Activated CD8-positive, alpha-beta memory T cell treated with anti-CD3 and anti-CD28 coated beads, Interleukin-2, amount 50 U/mL, for 24 hours (primary cell): ENCODE data around the gene ARF4.

ENCODE experiments used
- DNase-seq: peaks from one replicate; pipeline ENCODE4 v3.0.0-alpha.2; 2020; ENCODE audit errors: extremely low read depth

Gene ARF4

DNA sequence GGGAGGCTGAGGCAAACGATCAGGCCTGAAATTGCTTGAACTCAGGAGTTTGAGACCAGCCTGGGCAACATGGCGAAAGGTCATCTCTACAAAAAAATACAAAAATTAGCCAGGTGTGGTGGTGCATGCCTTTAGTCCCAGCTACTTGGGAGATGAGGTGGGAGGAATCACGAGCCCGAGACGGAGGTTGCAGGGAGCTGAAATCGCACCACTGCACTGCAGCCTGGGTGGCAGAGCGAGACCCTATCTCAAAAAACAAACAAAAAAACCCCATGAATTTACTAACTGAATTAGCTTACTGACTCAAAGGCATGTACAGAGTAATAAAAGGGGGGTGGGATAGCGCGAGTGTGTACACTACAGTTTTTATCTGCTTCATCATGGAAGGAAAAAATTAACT lies 19.3 kb downstream of the ARF4 start:
- DNase-seq: no peak

- no peak for DNase-seq
Observed at GRCh38 chr3:57575966-57576626, 21.0 kb downstream of the ARF4 start.

DNA sequence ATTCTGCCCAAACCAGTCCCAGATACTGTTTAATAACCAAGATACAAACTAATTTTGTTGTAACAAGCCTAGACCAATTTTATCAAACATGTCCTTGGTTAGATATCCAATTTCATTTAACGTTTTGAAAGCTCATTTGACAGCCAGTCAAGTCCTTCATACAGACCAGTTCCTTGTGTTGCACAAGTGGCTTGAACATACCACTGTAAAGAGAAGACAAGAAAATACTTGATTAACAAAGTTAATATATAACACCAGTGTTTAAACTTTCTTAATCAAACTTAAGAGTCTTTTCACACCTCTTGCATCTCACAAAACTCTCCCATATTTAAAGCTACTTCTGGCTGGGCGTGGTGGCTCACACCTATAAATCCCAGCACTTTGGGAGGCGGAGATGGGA lies 25.0 kb downstream of the ARF4 start:
- DNase-seq: no peak

DNA sequence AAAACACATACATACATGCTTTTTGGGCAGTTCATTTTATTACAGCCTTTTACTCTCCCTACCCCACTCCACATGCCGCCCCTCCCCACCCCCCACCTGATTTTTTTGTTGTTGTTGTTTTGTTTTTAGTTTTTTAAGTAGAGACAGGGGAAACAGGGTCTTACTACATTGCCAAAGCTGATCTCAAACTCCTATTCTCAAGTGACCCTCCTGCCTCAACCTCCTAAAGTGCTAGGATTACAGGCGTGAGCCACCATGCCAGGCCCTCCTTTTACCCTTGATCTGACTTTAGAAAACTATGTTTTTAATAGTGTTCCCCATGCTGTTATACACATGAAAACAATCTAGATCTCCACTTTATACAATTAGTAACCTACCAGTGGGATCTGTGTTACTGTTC lies 26.3 kb downstream of the ARF4 start:
- no peak for DNase-seq

DNA sequence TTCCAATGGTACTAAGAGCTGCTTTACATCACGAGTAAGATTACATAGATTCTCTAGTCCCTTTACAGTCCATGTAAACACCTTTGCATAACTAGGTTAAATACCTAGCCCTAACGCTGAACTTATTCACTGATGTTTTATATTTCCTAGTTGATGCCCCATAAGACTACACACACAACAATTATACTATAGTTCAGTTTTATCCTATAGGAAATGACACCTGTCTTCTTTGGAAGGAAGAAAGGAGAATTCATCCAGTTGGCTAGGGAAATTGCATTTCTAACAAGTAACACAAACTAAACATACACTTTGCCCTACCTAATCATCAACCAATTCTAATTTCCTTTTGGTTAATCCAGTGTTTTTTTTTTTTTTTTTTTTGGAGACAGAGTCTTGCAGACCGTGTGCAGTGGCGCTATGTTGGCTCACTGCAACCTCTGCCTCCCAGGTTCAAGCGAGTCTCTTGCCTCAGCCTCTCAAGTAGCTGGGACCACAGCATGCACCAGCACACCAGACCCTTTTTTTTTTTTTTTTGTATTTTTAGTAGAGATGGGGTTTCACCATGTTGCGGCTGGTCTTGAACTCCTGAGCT lies 27.2 kb downstream of the ARF4 start:
- no peak for DNase-seq

GRCh38 chr3:57559526-57559925 lies 37.6 kb downstream of the ARF4 start:
- DNase-seq: no peak

- DNase-seq: no peak
Observed at GRCh38 chr3:57557085-57557537, 40.0 kb downstream of the ARF4 start.

DNA sequence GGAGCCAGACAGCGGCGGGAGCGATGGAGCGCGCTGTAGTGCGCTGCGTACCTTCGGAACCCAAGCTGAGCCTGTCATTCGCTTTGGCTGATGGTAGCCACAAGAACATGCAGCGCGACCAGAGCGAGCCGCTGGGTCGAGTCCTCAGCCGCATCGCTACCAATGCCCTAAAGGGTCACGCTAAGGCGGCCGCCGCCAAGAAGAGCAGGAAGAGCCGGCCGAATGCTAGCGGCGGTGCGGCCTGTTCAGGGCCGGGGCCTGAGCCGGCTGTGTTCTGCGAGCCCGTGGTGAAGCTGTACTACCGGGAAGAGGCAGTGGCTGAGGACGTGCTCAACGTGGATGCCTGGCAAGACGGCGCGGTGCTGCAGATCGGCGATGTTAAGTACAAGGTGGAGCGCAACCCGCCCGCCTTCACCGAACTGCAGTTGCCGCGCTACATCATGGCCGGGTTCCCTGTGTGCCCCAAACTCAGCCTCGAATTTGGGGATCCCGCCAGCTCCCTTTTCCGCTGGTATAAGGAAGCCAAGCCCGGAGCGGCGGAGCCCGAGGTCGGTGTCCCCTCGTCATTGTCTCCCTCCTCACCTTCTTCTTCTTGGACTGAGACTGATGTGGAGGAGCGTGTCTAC lies 40.6 kb downstream of the ARF4 start:
- DNase-seq: no peak

DNA sequence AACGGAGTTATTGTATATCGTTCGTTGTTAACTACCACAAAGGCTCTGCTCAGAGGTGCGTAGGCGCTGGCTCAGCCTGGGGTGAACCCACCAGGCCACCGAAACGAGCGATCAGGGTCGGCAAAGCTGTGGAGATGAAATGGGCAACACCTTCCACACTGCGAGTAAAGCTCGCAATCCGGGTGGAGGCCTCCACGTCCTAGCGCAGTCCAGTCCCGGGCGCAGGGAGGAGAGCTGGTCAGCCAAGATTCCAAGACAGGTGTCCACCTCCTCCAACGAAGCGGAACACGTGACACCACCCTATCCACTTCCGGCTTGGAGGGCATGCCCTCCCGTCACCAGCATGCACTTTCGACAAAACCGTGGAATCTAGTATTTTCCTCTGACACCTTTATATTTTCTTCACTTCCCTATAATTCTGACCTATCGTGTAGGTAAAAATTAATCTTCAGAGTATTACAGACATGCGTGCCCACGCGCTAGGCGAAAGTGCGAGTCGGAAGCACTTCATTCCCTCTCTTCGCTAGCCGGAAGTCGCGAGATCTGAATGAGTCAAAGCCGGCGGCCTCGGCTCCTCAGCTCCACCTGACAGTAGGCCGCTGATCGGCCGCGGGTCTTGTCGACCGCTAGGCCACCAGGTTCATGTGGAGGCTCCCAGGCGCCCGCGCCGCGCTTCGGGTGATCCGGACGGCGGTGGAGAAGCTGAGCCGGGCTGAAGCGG lies 41.2 kb downstream of the ARF4 start, which contains the start of gene PDE12:
Gene PDE12 (plus strand): TSS at position 537 of the 721 bp plus-strand sequence. CDS start 106 bp downstream, at position 643.
- peak; percentile 54 for DNase-seq

DNA sequence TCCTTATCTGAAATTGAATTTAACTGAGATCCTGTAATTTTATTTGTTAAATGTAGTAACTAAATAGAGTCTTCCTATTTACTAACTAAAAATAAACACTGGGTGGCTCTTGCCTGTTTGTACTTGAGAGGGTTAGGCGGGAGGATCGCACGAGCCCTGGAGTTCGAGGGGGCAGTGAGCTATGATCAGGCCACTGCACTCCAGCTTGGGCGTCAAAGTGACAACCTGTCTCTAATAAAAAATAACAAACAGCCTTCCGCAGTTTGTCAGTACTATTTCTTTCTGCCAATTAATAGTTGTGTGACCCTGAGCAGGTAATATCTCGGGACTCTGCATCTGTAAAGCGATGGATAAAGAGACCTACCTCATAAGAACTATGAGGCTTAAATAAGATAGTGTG lies 41.8 kb downstream of the ARF4 start:
- no peak for DNase-seq

DNA sequence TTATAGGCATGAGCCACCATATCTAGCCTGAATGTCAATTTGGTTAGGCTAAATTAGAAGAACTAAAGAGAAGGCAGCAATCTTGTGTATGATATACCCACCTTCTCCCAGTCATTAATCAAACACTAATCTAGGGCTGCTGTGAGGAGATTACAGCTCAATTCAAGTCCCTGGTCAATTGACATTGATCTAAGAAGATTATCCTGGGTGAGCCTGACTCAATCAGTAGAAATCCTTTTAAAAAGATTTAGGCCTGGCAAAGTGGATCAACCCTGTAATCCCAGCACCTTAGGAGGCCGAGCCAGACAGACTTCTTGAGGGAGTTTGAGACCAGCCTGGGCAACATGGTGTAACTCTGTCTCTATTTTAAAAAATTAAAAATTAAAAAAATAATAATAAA lies 50.5 kb downstream of the ARF4 start:
- DNase-seq: no peak

GRCh38 chr3:57545636-57546268 lies 51.4 kb downstream of the ARF4 start:
- DNase-seq: no peak

GRCh38 chr3:57544181-57545125 lies 52.7 kb downstream of the ARF4 start, which contains the start of gene DNAH12:
DNAH12 (minus strand) TSS chr3:57544344; CDS start chr3:57542870, 1,474 bp downstream.
- DNase-seq: no peak

DNA sequence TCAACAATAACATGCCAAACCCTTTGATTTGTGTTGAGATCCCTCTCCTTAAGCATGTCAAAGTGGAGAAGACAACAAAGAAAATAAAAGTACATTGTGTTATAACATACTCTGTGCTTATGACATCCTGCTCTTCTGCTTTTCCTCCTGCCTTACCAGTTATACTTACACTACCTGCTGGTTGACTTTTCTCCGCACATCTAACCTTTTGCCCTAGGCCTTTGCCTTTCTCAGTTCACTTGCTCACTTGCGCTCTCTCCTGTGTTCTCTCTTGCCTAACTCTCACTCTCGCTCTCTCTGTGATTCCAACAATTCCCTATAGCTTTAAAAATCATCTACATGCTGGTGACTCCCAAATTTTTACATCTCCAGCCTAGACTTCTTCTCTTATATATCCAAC lies 58.7 kb downstream of the ARF4 start:
- DNase-seq: no peak

DNA sequence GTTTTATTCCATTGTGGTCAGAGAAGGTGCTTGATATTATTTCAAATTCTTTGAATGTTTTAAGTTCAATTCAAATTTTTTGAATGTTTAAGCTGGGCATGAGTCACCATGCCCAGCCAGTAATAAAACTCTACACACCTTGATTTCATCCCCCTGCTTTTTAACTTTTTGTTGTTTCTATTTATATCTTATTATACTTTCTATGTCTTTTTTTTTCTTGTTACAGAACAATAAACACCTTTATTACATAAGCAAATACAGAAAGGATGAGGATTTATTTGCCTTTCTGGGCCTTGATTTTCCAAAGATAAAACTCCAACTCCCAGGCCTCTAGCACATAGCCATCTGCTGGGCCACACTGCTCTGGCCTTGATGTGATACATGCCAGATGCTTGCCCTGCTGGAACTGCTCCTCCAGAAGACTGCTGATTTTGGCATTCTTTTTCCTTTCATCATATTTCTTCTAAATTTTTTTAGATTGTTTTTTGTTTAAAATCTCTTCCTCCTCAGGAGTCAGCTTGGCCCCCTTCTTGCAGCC lies 67.0 kb downstream of the ARF4 start:
- DNase-seq: no peak
